AG09319 (cell line): Measurements from ENCODE around the gene ZNF385A.

ENCODE experiments used
- DNase-seq: peaks from one replicate; pipeline ENCODE4 v3.0.0-alpha.2; 2010; ENCODE audit warnings: low read depth; ENCODE audit errors: extremely low read depth
- CTCF ChIP-seq: IDR thresholded peaks from 2 replicates; pipeline ENCODE4 v1.5.1; 2011; ENCODE audit warnings: low read depth, mild to moderate bottlenecking, inconsistent platforms, low read length, moderate library complexity

Gene ZNF385A

GRCh38 chr12:54376596-54376995 lies 7.9 kb downstream of the ZNF385A start:
- TF ChIP-seq CTCF, result no peak
- no peak for DNase-seq

DNA sequence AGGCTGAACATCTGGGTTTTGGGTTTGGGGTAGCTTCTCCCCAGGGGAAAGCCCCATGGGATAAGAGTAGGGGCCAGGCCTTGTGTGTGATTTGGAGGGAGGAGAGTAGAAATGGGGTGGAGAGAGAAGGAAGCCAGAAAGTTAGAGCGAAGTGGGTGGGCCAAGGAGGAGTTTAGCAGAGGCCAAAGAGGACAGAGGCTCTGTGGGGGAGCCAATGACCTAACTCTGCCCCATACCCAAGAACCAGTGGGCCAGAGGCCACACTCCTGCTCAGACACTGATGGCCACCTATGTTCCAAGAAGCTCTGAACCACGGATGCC lies 9.3 kb downstream of the ZNF385A start:
- no peak for TF ChIP-seq CTCF
- no peak for DNase-seq

- TF ChIP-seq CTCF, result no peak
- no peak for DNase-seq
Observed at GRCh38 chr12:54374562-54375258, 9.8 kb downstream of the ZNF385A start.

- no peak for DNase-seq
- no peak for TF ChIP-seq CTCF
Observed at GRCh38 chr12:54373649-54374561, 10.6 kb downstream of the ZNF385A start.

GRCh38 chr12:54372113-54372806 lies 12.3 kb downstream of the ZNF385A start:
- no peak for TF ChIP-seq CTCF
- no peak for DNase-seq

DNA sequence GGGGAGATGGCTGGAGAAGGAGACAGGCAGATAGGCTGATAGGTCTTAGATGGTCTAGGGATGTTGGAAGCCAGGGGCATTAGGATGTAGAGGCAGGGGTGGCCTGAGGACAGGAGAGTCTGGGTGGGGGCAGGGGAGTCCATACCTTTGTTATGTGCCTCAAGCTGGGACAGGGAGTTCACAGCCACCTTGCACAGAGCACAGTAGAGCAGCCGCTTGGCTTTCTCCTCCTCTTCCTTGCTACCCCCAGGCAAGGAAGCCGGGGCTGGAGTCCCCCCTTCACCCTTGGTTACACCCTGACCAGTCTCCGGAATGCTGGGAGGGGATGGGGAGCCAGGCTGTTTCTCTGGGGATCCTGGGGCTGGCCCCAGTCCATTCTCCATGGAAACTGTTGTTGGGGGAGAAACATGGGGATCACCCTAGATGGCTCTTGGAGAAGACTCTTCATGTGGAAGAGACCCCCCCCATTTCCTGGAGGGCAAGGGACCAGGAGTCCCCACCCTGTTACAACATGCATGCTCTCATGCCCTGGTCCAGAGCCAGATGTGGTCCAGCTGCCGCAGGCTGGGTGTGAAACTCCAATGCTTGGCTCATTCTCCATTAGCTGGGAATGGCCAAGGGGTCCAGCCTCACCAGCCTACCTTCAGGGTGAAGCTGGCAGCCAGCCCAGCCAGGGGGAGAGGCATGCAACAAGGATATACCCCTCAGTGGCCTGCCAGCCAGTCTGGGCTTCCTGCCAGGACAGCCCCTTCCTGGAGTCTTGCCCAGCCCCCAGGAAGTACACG lies 13.0 kb downstream of the ZNF385A start:
- DNase-seq, result no peak
- TF ChIP-seq CTCF, result no peak
